ENCODE measurements around the gene PGM2L1. TPM values are rescaled to one million over a fixed set of nuclear protein-coding genes. Genes with fewer than 3 reads are reported as not detected.

PGM2L1 gene
- total and polyA plus RNA-seq, 2 donors (not counting 1 experiment from before 2014, with no cell fraction given): 1.6 to 8.4 TPM

DNA sequence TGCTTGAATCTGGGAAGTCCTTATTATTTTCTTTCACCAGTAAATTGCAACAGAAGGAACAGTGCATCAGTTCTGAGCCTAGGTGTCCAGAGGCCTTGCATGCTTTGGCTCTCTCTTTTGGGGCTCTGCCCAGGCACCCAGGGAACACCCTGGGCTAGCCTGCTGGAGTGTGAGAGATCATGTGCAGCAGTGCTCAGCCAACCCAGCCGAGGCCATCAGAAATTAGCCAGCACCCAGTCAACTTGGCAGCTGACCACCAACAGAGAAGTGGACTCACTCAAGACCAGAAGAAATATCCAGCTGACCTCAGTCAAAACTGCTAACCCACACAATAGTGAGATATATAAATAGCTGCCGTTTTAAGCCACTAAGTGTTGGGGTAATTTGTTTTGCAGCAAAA, 75.6 kb downstream of the PGM2L1 start:
- Histone ChIP-seq H3K4me2 (replicated peaks; ENCODE audit: low read depth, low read length, poor library complexity, severe bottlenecking) (no peak overlapping the region), H3K9me3 (ENCODE audit: control extremely low read depth in 1 of 3, control insufficient read depth in 2 of 3, insufficient read depth in 1 of 3, low read length in 2 of 3) (peaks cover 0 to 2% (median 0%) of the 10 kb centered on the region in 3 donors), H3K27me3 (replicated peaks in 1 of 4; ENCODE audit: control extremely low read depth in 1 of 4, control insufficient read depth in 3 of 4, insufficient read depth in 4 of 4, low read length in 3 of 4) (peaks cover 0 to 8% (median 0%) of the 10 kb centered on the region in 4 experiments), H3K36me3 (replicated peaks in 1 of 2; ENCODE audit: control extremely low read depth in 1 of 2, control insufficient read depth in 1 of 2, extremely low read depth in 1 of 2, insufficient read depth in 2 of 2, low read length in 1 of 2) (no peaks in the 10 kb centered on the region), H3K4me3 (ENCODE audit: control extremely low read depth in 1 of 5, extremely low read depth in 1 of 5, insufficient read depth in 1 of 5, low read depth in 2 of 5, low read length in 4 of 5) (no peak overlapping the region), H2AFZ (ENCODE audit: insufficient read depth, low read depth, low read length, poor library complexity, severe bottlenecking) (no peak overlapping the region), H3K4me1 (ENCODE audit: control insufficient read depth in 2 of 2, insufficient read depth in 2 of 2, low read length in 2 of 2) (peaks cover 0 to 4% of the 10 kb centered on the region in 2 donors), H3K9ac (ENCODE audit: low read length) (no peak overlapping the region), H3K27ac (ENCODE audit: low read length in 2 of 2) (no peak overlapping the region), H4K20me1 (ENCODE audit: control insufficient read depth, insufficient read depth, low read length, poor library complexity, severe bottlenecking) (no peaks in the 10 kb centered on the region), H3K79me2 (ENCODE audit: control insufficient read depth, insufficient read depth, low read length) (no peaks in the 10 kb centered on the region)
- TF ChIP-seq EZH2 (IDR thresholded peaks at IDR 0.05; ENCODE audit: borderline replicate concordance, insufficient read depth, low read depth, low read length, poor library complexity, severe bottlenecking): no peak
- Mint-ChIP-seq H3K4me3 (no peak overlapping the region), H3K4me1 (peaks cover 5% of the 10 kb centered on the region), H3K27ac (no peak overlapping the region), H3K27me3 (peaks cover 20% of the 10 kb centered on the region), H3K9me3 (ENCODE audit: insufficient read depth) (peaks cover 3% of the 10 kb centered on the region)
- no CpG with 5 or more reads among the region's 2 CpGs for WGBS (ENCODE audit: insufficient coverage)
- ChIA-PET POLR2A (no interaction called here), CTCF (no interaction called here)
- ATAC-seq (ENCODE audit: low read depth) (no peak), DNase-seq (no peak)
- intact Hi-C loops (cut with micrococcal nuclease): no loop called here

DNA sequence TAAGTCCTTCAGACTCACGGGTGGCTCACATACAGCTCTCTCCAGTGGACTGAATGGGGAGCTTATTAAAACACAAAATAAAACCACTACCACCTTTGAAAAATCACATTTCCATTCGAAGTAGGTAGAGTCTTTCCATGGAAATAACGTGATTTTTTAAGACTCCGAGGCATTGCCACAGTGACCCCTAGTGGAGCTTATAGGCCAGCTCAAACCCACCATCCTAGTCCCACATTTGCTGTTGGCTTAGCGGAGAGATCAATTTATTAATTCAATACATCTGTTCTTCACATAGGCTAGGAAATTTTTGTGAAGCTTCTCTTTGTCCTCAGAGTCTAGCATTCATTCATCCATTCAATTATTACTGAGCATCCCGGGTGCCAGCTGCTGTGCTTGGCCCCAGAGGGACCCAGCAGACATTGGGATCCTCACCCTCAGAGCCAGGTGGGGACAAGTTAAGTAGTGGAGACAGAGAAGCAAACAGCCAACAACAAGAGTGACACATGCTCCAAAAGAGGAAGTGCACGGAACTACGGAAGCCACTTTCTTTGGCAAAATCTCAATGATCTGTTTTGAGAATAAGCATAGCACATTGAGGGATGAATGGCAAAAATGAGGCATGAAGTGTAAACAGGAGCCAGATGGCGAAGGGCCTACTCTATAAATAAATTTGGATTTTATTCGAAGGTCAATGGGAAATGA, 76.6 kb downstream of the PGM2L1 start:
- ChIA-PET POLR2A (no interaction called here), CTCF (interaction anchor here (1.0 kb wide), 1 partner anchor 69 kb away, joined by 3 read pairs; no protein-coding TSS in a partner anchor)
- TF ChIP-seq EZH2 (IDR thresholded peaks at IDR 0.05; ENCODE audit: borderline replicate concordance, insufficient read depth, low read depth, low read length, poor library complexity, severe bottlenecking): no peak
- TF ChIP-seq, protein P1, sequence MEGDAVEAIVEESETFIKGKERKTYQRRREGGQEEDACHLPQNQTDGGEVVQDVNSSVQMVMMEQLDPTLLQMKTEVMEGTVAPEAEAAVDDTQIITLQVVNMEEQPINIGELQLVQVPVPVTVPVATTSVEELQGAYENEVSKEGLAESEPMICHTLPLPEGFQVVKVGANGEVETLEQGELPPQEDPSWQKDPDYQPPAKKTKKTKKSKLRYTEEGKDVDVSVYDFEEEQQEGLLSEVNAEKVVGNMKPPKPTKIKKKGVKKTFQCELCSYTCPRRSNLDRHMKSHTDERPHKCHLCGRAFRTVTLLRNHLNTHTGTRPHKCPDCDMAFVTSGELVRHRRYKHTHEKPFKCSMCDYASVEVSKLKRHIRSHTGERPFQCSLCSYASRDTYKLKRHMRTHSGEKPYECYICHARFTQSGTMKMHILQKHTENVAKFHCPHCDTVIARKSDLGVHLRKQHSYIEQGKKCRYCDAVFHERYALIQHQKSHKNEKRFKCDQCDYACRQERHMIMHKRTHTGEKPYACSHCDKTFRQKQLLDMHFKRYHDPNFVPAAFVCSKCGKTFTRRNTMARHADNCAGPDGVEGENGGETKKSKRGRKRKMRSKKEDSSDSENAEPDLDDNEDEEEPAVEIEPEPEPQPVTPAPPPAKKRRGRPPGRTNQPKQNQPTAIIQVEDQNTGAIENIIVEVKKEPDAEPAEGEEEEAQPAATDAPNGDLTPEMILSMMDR (IDR thresholded peaks at IDR 0.05): peak; percentile 25
- H3K4me2 ChIP-seq (replicated peaks; ENCODE audit: low read depth, low read length, poor library complexity, severe bottlenecking): no peak overlapping the region
- no peak overlapping the region for H3K9ac ChIP-seq (ENCODE audit: low read length)
- H4K20me1 ChIP-seq (ENCODE audit: control insufficient read depth, insufficient read depth, low read length, poor library complexity, severe bottlenecking): no peaks in the 10 kb centered on the region
- 55% methylated on average over 9 of the region's 10 CpGs for WGBS (ENCODE audit: insufficient coverage)
- peaks cover 12% of the 10 kb centered on the region for H3K9me3 Mint-ChIP-seq (ENCODE audit: insufficient read depth)
- H3K27ac Mint-ChIP-seq: no peak overlapping the region
- no peaks in the 10 kb centered on the region for H3K79me2 ChIP-seq (ENCODE audit: control insufficient read depth, insufficient read depth, low read length)
- H3K4me1 ChIP-seq (ENCODE audit: control insufficient read depth in 2 of 2, insufficient read depth in 2 of 2, low read length in 2 of 2): peaks cover 0 to 4% of the 10 kb centered on the region in 2 donors
- H2AFZ ChIP-seq (ENCODE audit: insufficient read depth, low read depth, low read length, poor library complexity, severe bottlenecking): no peak overlapping the region
- no peaks in the 10 kb centered on the region for H3K36me3 ChIP-seq (replicated peaks in 1 of 2; ENCODE audit: control extremely low read depth in 1 of 2, control insufficient read depth in 1 of 2, extremely low read depth in 1 of 2, insufficient read depth in 2 of 2, low read length in 1 of 2)
- H3K27me3 Mint-ChIP-seq: peaks cover 23% of the 10 kb centered on the region
- H3K9me3 ChIP-seq (ENCODE audit: control extremely low read depth in 1 of 3, control insufficient read depth in 2 of 3, insufficient read depth in 1 of 3, low read length in 2 of 3): peaks cover 1 to 7% (median 5%) of the 10 kb centered on the region in 3 donors
- intact Hi-C loops (cut with micrococcal nuclease): no loop called here
- peaks cover 5% of the 10 kb centered on the region for H3K4me1 Mint-ChIP-seq
- no peak overlapping the region for H3K4me3 Mint-ChIP-seq
- peaks cover 0 to 8% (median 0%) of the 10 kb centered on the region in 4 experiments for H3K27me3 ChIP-seq (replicated peaks in 1 of 4; ENCODE audit: control extremely low read depth in 1 of 4, control insufficient read depth in 3 of 4, insufficient read depth in 4 of 4, low read length in 3 of 4)
- no peak overlapping the region for H3K27ac ChIP-seq (ENCODE audit: low read length in 2 of 2)
- DNase-seq: peak; percentile 15
- no peak overlapping the region for H3K4me3 ChIP-seq (ENCODE audit: control extremely low read depth in 1 of 5, extremely low read depth in 1 of 5, insufficient read depth in 1 of 5, low read depth in 2 of 5, low read length in 4 of 5)
- no peak for ATAC-seq (ENCODE audit: low read depth)

Measured in B cell (primary cell).